Left lobe of liver (tissue), 2 donors: ENCODE measurements around the gene UROS. TPM values are rescaled to one million over a fixed set of nuclear protein-coding genes. Genes with fewer than 3 reads are reported as not detected.

Experiments used
- ATAC-seq: fragments of 200-7000 bp; cut with Tn5 transposase; one replicate; pipeline ENCODE4 v1.9.1; 2020; ENCODE audit warnings: mild to moderate bottlenecking, moderate library complexity
- DNase-seq: peaks from one replicate; pipeline ENCODE4 v3.0.0-alpha.2; 2020; ENCODE audit warnings: low spot score
- total RNA-seq: library from RNA; stranded (reverse); gene quantifications from one replicate; pipeline ENCODE4 v1.2.1, GENCODE V29; 2021
- donor health status: DM: no; HTN: no; CAD: no; lungs with moderate emphysema.
- donor health status: DM: no; HTN: yes; CAD: no.

UROS gene
- total RNA-seq, 1 donor from 2014 or later = 28.3 TPM

DNA sequence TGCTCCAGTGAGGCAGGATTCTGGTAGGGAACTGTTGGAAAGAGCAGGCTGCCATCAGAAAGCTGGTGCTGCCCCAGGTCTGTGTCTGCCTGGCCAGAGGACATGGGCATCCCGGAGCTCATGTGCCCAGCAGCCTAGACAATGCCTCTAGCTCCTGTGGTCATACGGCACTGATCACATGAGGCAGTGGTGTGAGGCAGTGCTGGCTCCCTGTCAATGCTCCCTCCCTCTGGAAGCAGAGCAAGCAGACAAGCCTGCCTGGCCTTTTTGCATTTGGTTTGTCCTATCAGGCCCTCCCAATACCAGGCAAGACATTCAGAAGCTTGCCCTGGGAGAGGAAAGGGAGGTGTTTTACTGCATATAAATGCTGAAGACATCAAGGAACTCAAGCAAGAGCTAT is 27.9 kb downstream of the UROS start:
- ATAC-seq (no peak), DNase-seq (no peak)

DNA sequence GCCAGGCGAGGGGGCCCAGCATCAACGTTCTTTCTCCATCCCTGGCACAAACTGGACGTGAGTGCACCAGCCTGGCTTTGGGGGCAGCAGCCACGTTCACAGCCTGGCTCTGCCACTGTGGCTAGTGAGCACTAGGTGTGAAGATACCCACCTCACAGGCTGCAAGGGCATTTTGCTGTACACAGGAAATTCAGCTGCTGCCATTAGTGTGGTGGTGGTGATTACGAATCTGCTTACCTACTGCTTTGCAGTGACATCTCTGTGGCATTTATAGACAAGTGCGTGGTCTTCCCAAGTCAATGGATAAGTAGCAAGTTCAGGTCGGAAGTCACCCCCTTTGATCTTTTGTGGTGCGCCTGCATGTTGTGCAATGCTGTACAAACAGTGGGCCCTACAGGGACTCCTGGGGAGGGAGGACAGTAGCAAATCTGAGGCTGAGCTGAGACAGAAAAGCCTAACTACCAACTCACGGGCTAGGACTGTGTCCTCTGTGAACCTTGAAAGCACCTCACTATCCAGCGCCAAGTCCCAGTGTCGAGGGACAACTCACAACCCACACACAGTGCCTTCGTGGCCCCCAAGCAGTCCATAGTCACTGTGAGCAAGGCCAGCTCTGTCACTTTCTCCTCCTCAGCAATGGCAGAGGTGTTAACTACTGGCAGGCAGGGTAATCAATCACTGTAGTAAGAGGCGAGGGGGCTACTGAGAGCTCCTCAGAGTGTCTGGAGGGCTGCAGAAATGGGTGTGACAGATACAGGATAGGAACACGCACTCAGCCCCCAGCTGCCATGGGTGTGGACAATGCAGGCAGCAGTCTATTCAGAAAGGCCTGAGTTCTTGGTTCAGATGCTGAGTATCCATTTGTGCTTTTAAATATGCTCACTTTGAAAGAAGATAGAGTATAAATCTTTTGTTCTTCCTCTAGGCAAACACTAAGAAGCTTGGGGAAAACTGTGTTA is 30.4 kb downstream of the UROS start:
- DNase-seq (no peak), ATAC-seq (no peak)

DNA sequence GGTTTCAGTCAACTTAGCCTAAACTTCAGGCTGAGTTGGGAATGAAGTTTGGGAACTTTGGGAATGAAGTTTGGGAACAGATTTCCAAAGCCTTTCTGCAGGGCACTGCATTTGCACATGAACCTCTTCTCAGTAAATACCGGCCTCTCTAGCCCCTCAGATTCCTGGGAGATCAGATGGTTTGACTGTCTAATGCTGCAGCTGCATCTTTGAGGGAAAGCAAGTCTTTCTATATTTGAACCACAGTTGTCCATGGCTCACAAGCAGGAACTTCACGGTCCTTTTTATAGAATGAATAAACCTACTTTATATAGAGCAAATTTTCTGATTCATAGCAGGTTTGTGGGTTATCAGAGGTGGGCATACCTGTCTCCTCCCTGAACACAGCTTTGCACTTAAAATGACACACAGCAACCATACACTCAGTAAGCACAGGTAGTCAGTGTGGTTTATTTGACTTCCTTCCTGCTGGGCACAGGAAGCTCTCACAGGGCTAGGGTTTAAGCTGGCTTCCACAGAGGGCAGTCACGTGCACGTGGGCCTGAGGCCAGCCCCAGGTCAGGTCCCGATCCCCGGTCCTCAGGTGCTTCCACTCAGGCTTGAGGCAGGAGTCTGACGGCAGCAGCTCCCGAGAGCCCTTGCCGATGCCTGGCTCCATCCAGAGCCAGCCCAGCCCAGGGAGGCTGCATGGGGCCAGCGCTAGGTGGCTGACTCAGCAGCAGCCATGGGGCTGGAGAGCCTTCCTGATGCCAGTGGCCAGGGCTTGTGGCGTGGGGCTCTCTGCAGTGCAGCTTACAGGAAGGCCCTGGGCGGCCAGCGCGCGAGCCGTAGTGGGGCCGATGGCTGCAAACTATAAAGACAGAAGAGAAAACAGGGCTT is 34.7 kb downstream of the UROS start:
- no peak for DNase-seq

DNA sequence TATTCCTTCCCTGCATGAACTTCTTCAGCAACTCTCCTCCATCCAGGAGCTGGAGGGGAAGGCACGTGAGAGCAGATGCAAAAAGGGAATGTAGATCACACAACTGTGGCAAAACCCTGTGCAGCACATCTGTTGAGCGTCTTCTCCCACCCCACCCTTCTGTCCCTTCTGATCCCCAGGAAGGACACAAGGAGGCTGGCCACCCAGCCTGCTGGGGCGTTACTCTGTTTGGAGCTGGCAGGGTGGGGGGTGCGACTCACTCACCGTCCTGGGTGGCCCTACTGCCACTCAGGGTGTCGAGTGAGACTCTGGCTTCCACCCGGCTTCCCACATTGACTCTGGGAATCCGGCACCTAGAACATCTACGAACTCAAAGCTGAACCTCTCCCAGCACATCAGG is 37.3 kb downstream of the UROS start:
- no peak for ATAC-seq
- DNase-seq = no peak

More for the DNA sequence above, 34.7 kb downstream of the UROS start:
- ATAC-seq = no peak

DNA sequence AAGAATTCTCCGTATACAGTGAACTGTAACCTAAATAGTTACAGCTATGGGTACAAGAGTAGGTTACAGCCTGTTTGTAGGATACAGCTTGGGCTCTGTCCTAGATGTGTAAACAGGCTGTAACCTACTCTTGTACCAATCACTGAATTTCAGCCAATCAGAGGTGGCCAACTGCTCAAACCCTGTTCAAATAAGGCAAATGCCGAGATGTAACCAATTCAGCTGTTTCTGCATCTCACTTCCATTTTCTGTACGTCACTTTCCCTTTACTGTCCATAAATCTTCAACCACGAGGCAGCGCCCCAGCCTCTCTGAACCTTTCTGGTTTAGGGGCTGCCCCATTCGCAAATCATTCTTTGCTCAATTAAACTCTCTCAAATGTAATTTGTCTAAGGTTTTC is 39.1 kb downstream of the UROS start:
- no peak for ATAC-seq

DNA sequence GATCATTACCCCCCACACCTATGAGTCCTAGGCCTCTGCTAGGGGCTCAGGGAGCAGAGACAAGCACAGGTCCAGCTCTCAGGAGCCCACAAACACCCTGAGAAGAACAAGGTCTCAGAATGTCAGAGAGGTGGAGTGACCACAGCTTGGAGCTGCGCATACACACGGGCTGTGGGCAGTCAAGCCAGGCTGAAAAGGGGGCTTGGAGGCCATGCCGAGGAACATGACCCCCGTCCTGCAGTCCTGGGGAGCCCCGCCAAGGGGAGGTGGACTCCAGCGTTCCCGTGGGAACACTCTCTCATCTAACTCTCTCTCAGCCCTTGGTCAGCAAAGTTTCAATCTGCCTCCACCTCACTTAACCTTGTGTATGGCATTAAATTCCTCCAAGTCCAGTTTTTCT is 39.6 kb downstream of the UROS start:
- no peak for ATAC-seq
- DNase-seq = no peak

More for the DNA sequence above, 39.1 kb downstream of the UROS start:
- DNase-seq = no peak

DNA sequence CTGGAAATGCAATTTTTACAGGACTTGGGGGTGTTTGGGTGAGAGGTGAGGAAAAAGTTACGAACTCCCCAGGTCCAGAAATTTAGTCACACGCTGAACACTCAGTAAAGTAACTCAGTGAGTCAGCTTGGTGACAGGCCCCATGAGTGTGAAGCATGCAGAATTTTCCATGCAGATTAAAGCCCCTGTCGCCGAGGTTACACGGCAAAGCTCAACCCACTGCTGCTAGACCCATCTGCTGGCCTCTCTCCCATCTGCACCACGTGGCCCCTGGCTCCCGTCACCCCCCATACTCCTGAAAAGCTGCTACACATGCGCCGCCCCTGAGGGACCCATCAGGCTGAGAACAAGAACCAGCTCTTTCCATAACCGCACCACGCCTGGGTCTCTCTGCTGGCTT is 40.4 kb downstream of the UROS start:
- ATAC-seq (no peak), DNase-seq (no peak)

DNA sequence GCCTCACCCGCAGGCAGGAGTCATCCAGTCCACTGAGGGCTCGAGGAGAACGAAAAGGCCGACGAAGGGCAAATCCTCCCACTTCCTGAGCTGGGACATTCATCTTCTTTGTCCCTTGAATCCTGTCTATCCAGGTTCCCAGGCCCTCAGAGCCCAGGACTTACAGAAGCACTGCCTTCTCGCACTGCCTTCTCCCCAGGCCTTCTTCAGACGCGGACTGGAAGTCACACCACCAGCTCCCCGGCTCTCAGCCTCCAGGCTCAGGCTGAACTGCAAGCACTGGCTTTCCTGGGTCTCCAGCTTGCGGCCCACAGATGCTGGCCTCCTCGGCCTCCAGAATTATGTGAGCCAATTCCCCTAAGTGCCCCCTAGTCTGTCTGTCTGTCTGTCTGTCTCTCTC is 41.0 kb downstream of the UROS start:
- DNase-seq (no peak), ATAC-seq (no peak)

DNA sequence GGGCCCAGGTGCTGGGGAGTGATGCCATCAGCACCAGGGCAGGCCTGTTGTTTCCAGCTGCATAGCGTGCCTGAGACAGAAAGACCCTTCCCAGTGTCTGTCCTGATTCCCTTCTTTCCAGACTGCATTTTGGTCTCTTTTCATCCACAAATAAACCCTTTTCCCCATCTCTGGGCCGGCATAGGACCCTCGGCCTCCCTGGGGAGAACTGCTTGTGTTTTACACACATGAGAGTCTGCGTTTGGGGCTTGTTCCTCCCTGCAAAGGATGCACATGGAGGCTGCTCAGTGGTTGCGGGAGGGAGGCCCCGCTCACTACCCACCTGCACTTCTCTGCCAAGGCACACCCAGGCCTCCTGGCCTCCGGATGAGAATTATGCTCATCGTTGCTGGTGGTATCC is 41.7 kb downstream of the UROS start:
- DNase-seq = no peak

DNA sequence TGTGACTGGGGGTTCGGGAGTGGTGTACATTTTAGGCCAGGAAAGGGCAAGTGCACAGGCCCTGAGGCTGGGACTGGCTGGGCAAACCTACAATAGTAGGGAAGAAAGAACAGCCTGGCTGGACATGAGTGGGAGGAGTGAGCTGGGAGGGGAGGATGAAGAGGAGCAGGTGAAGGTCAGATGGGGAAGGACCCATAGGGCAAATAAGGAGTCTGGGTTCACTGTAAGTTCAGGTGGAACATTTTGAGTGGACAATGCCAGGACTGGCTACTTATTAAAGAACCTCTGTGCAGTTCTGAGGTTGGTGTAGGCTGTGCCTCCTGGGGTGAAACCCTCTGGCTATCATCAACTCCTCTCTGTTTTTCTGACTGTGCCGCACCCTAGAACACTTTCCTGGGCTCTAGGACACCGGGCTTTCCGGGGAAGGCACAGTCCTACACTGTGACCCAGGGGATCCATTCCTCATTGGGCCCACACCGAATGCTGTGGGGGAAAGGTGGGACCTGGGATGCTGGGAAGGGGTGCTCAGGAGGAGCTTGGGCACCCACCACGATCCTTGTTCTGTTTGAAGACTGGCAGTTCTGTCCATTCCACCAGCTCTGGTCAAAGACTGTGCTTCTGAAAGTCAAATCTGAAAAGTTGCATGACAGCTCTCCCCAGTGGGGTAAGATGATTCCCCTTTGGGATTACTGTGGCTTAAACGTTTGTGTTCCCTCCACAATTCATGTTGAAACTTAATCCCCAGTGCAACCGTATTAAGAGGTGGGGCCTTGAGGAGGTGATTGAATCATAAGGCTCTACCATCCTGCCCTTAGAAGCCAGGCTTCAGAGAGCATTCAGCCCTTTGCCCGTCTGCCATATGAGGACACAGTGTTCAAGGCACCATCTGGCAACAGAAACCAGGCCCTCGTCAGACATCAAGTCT is 43.4 kb downstream of the UROS start:
- peak; percentile 54 for ATAC-seq
- no peak for DNase-seq

More for the DNA sequence above, 41.7 kb downstream of the UROS start:
- no peak for ATAC-seq

DNA sequence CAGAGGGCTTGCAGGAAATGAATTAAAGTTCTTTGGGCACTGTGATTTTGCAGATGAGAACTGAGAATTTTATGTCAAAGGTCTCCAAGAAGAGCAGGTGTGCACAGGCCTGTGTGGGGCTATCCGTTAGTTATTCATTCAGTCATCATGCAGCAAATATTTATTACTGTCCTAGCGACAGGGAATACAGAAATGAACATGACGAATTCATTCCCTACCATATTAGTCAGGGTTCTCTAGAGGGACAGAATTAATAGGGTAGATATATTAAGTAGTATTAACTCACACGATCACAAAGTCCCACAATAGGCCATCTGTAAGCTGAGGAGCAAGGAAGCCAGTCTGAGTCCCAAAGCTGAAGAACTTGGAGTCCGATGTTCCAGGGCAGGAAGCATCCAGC is 44.5 kb downstream of the UROS start:
- ATAC-seq (no peak), DNase-seq (no peak)

DNA sequence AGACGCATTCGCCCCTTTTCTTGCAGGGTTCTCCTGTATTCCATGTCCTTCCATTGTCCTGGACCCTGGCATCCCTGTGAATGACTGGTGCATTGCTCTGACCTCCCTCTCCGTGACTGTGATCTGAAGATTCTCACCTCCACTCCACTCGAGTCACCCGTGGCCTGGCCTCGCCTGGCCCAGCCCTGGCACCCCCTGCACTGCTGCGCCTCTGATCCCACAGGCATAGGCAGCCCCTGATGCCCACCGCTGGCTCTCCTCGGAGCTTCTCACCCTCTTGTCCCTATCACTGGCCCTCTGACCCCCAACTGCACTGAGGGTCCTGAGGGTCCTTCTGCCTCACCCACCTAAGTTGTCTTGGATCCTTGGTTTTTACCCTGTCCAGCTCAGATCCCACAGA is 45.3 kb downstream of the UROS start:
- no peak for ATAC-seq
- DNase-seq = no peak

DNA sequence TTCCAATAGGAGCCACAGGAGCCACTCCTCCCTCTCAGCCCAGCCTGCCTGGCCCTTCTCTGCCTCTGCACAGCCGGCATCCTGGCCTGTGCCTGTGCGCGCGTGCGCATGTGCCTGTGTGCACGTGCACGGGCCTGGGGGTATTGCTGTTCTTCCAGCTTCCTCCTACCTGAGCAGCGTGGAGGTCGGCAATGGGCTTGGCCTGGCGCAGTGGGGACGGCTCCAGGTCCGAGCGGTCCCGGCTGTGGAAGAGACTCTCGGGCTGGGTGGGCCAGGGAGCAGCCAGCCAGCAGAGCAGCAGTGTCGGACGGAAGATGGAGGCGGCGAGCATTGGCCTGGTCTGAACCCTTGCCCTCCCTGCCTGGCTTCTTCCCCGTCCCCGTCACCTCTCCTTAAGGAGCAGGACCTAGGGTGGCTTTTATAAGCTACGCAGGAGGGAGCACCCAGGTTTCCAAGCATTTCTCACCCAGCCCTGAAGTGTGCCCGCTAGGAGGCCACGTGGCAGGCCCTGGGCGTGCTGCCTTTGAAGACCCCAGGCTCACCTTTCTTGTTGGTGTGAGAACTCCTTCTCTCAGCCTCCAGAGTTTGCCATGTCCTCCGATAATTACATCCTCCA is 47.5 kb downstream of the UROS start, which contains the start of gene MMP21:
MMP21 (minus strand) TSS at position 331 of the 616 bp plus-strand sequence; CDS start at position 331, 0 bp downstream.
- DNase-seq = no peak

DNA sequence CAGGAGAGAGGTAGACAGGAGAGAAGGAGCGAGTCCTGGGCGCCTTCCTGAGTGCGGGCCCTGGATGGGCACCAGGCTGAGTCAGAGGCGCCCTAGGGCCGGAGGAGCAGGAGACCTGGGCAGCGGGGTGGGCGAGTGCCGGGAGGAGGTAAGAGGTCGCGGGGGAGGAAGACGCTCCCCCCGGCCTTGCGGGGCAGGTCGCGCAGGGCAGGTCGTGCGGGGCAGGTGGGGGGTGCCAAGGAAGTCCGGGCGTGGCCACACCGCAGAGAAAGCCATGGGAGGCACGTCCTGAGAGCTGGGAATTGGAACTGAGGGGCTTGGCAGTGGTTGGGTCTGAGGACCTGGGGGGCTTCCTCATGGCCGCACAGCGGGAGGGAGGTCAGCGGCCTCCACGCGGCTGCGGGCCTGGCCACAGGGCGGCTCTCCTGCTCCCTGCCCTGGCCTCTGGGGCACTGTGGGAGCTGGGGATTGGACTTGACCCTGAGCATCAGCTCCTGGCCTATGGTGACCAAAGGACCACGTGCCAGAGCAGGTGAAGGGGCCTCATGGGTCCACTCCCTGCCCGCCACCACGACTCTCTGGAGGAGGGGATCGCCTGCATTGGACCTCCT is 48.4 kb downstream of the UROS start:
- ATAC-seq (no peak), DNase-seq (no peak)

More for the DNA sequence above, 47.5 kb downstream of the UROS start, which contains the start of gene MMP21:
- ATAC-seq = no peak

DNA sequence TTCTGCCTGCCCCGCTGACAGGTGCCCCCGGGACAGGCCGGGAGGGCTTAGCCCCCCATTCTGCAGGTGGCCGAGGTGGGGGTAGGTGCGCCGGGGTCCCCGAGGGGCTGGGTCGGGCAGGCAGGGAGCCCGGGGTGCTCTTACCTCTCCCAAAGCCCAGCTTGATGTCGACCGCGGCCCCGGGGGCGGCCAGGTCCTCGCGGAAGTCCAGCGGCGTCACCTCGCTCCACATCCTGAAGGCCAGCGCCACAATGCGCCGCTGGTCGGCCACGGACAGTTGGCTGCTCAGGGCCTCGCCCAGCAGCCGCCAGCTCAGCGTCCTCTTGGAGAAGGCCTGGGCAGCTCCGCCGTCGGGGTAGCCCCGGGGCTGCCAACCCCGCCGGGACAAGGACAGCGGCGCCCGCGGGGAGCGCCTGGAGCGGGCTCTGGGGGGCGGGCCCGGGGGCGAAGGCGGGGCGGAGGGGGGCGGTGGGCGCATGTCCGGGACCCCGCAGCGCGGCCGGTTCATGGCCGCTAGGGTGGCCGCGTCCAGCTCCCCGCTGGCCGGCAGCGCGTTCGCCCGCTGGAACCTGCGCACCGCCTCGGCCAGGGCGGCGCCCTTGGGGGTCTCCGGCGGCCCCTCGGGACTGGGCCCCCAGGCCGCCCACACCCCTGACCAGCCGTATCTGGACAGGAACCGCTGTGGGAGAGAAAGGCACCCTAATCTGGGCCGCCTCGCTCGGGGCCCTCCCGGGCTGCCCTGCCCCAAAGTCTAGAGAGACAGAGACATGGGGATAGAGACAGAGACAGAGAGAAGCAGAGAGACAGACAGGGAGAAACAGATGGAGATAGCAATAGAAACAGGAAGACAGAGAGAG is 49.1 kb downstream of the UROS start:
- DNase-seq (no peak), ATAC-seq (peak; percentile 30)

DNA sequence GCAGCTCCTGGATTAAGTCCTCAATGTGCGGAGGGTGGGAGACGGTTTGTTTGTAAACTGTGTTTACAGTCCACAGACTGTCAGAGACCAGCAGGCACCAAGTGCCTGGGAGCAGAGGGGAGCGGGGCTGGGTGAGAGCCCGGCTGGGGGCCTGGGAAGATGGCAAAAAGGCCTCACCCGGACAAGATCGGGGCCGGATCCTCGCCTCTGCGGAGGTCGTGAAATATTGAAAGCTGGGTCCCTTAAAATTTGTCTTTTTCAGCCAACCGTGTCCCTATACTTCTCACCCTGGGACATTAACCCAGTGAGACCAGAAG is 50.2 kb downstream of the UROS start:
- DNase-seq = no peak
- ATAC-seq = no peak

DNA sequence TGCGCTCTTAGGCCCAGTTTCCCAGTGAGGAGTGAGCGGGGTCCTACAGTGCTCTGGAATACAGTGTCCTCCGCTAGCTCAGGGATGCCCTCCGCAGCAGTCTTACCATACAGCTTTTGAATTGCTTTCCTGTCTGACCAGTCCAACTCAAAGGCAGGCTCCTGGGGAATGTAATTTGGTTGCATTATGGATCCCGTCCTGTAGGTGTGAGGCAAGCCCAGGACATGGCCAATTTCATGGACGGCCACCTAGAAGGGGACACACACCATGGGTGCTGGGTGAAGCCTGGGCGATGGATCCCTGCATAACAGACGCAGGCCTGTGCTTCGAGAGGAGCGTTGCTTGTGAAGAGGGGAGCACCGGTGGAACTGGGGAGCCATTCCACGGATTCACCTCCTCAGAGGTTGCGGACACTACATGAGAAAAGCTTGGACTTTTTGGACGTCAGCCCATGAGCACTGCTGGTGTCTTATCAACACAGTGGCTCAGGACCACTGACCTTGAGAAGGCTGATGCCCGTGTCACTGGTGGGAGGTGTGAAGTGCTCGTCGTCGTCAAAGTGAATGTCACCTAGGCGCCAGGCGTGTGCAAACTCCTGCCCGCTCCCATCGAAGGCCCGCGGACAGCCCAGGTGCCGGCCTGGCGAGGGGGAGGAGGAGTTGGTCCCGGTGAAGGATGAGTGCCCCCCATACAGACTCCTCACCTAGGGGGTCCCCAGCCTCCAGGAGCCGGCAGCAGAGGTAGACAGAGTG is 50.8 kb downstream of the UROS start:
- DNase-seq (no peak), ATAC-seq (no peak)

DNA sequence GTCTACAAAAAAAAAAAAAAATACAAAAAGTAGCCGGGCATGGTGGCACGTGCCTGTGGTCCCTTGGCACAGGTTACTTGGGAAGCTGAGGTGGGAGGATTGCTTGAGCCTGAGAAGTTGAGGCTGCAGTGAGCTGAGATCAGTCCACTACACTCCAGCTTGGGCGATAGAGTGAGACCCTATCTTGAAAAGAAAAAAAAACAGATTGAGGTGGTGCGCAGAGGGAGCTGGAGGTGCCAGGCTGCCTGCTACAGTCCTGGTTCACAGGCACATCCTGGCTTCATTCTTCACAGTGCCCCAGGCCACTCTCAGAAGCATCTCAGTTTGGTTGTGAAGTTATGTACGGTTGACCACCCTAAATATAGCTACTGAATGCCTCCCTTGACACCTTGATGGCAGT is 52.2 kb downstream of the UROS start:
- DNase-seq = no peak
- ATAC-seq = no peak
